Right lobe of liver (tissue), 4 donors: ENCODE measurements around the gene TMEM19.

Experiments
- CTCF ChIP-seq, 4 donors: fragments of 200-600 bp in 3 of 4; fragments of 450-650 bp in 1 of 4; IDR thresholded peaks; one replicate each; pipeline versions ENCODE4 v1.5.1 to v1.8.0; 2016 to 2022; ENCODE audit warnings: antibody characterized with exemption in 4 of 4, mild to moderate bottlenecking in 2 of 4
- POLR2A ChIP-seq: fragments of 450-650 bp; IDR thresholded peaks from one replicate; pipeline ENCODE4 v1.6.1; 2017; ENCODE audit warnings: antibody characterized with exemption, mild to moderate bottlenecking
- donor health status: DM: no; HTN: no; CAD: no.
- donor health status: DM: no; HTN: no; CAD: no.
- donor health status: DM: no; HTN: yes; CAD: no.

GRCh38 chr12:71742998-71743397, 57.1 kb downstream of the TMEM19 start:
- TF ChIP-seq CTCF (IDR thresholded peaks at IDR 0.05) (no peak), POLR2A (no peak)
